ENCODE measurements around the gene ATPAF2. TPM values are rescaled to one million over a fixed set of nuclear protein-coding genes. Genes with fewer than 3 reads are reported as not detected.

Gene ATPAF2
- total RNA-seq, 1 donor from 2014 or later = 13.3 TPM

GRCh38 chr17:18039535-18040260, 730 bp upstream of the ATPAF2 start:
- DNase-seq = no peak

GRCh38 chr17:18038149-18038850, 668 bp downstream of the ATPAF2 start:
- no peak for DNase-seq

GRCh38 chr17:18037486-18037885, 1.5 kb downstream of the ATPAF2 start:
- DNase-seq = no peak

GRCh38 chr17:18035704-18036103, 3.3 kb downstream of the ATPAF2 start:
- DNase-seq = no peak

- peak; percentile 68 for DNase-seq
Measured at GRCh38 chr17:18033442-18034099, 5.4 kb downstream of the ATPAF2 start.

- DNase-seq = no peak
Measured at GRCh38 chr17:18031955-18032354, 7.0 kb downstream of the ATPAF2 start.

- DNase-seq = no peak
Measured at GRCh38 chr17:18028952-18029540, 9.9 kb downstream of the ATPAF2 start.

- no peak for DNase-seq
Measured at GRCh38 chr17:18028114-18028951, 10.6 kb downstream of the ATPAF2 start.

- no peak for DNase-seq
Measured at GRCh38 chr17:18027280-18027679, 11.7 kb downstream of the ATPAF2 start.

GRCh38 chr17:18025945-18026776, 12.8 kb downstream of the ATPAF2 start:
- no peak for DNase-seq

- no peak for DNase-seq
Measured at GRCh38 chr17:18025241-18025944, 13.6 kb downstream of the ATPAF2 start.

- no peak for DNase-seq
Measured at GRCh38 chr17:18021372-18021771, 17.6 kb downstream of the ATPAF2 start.

GRCh38 chr17:18020971-18021370, 18.0 kb downstream of the ATPAF2 start:
- no peak for DNase-seq

GRCh38 chr17:18019838-18020154, 19.2 kb downstream of the ATPAF2 start:
- DNase-seq = no peak

- no peak for DNase-seq
Measured at GRCh38 chr17:18018411-18018921, 20.5 kb downstream of the ATPAF2 start.

- no peak for DNase-seq
Measured at GRCh38 chr17:18017958-18018357, 21.0 kb downstream of the ATPAF2 start.

- no peak for DNase-seq
Measured at GRCh38 chr17:18016426-18016825, 22.5 kb downstream of the ATPAF2 start.

GRCh38 chr17:18015593-18015992, 23.4 kb downstream of the ATPAF2 start:
- no peak for DNase-seq

- DNase-seq = no peak
Measured at GRCh38 chr17:18014006-18014405, 25.0 kb downstream of the ATPAF2 start.

- DNase-seq = no peak
Measured at GRCh38 chr17:18011286-18011685, 27.7 kb downstream of the ATPAF2 start.
